Liver (tissue), 9 donors: ENCODE data around the gene EDIL3. TPM values are rescaled to one million over a fixed set of nuclear protein-coding genes. Genes with fewer than 3 reads are reported as not detected.

Experiments
- DNase-seq: peaks from one replicate; pipeline ENCODE4 v3.0.0-alpha.2; 2017; ENCODE audit warnings: low spot score
- H3K27ac ChIP-seq, 2 donors: one replicate each; pipeline ENCODE4 v1.7.0; 2013; ENCODE audit warnings: inconsistent platforms in 2 of 2, low read length in 2 of 2, control low read depth in 1 of 2, low read depth in 1 of 2, mild to moderate bottlenecking in 1 of 2
- H3K27me3 ChIP-seq, 4 donors: one replicate each; pipeline versions ENCODE4 v1.6.1 to v1.7.0; 2013; ENCODE audit warnings: low read length in 3 of 4, inconsistent platforms in 1 of 4, mild to moderate bottlenecking in 1 of 4, moderate library complexity in 1 of 4; ENCODE audit not compliant: control insufficient read depth in 4 of 4, insufficient read depth in 4 of 4
- H3K36me3 ChIP-seq, 4 donors: one replicate each; pipeline versions ENCODE4 v1.6.1 to v1.7.0; 2013; ENCODE audit warnings: low read length in 3 of 4, mild to moderate bottlenecking in 3 of 4, low read depth in 1 of 4, moderate library complexity in 1 of 4; ENCODE audit not compliant: control insufficient read depth in 4 of 4, insufficient read depth in 3 of 4
- H3K4me1 ChIP-seq, 4 donors: one replicate each; pipeline versions ENCODE4 v1.6.1 to v1.7.0; 2013; ENCODE audit warnings: low read length in 3 of 4, mild to moderate bottlenecking in 3 of 4, moderate library complexity in 1 of 4; ENCODE audit not compliant: control insufficient read depth in 4 of 4, insufficient read depth in 4 of 4
- H3K4me3 ChIP-seq, 3 donors: one replicate each; pipeline versions ENCODE4 v1.6.1 to v1.7.0; 2013; ENCODE audit warnings: low read length in 3 of 3, control low read depth in 1 of 3, low read depth in 1 of 3, mild to moderate bottlenecking in 1 of 3
- H3K9ac ChIP-seq, 2 donors: one replicate each; pipeline ENCODE4 v1.7.0; 2013; ENCODE audit warnings: low read length in 2 of 2, mild to moderate bottlenecking in 2 of 2, moderate library complexity in 2 of 2, control low read depth in 1 of 2, low read depth in 1 of 2
- H3K9me3 ChIP-seq, 4 donors: one replicate each; pipeline versions ENCODE4 v1.6.1 to v1.7.0; 2013; ENCODE audit warnings: low read length in 3 of 4; ENCODE audit not compliant: control insufficient read depth in 4 of 4
- EGR1 ChIP-seq, 2 donors: IDR thresholded peaks; 2 replicates each; pipeline ENCODE4 v1.6.1; 2016 to 2018; ENCODE audit warnings: antibody characterized with exemption in 2 of 2, low read depth in 2 of 2
- FOXA1 ChIP-seq: IDR thresholded peaks from 2 replicates; pipeline ENCODE4 v1.6.1; 2016; ENCODE audit warnings: antibody characterized with exemption
- HNF4G ChIP-seq: IDR thresholded peaks from 2 replicates; pipeline ENCODE4 v1.6.1; 2016; ENCODE audit warnings: antibody characterized with exemption
- JUND ChIP-seq, 2 donors: IDR thresholded peaks; 2 replicates each; pipeline ENCODE4 v1.6.1; 2016; ENCODE audit warnings: antibody characterized with exemption in 2 of 2
- RAD21 ChIP-seq, 2 donors: IDR thresholded peaks; 2 replicates each; pipeline ENCODE4 v1.6.1; 2016; ENCODE audit warnings: antibody characterized with exemption in 2 of 2, mild to moderate bottlenecking in 2 of 2
- RXRA ChIP-seq, 2 donors: IDR thresholded peaks; 2 replicates each; pipeline ENCODE4 v1.6.1; 2017 to 2018; ENCODE audit warnings: antibody characterized with exemption in 2 of 2, mild to moderate bottlenecking in 1 of 2
- SP1 ChIP-seq: IDR thresholded peaks from 2 replicates; pipeline ENCODE4 v1.6.1; 2018; ENCODE audit warnings: antibody characterized with exemption, mild to moderate bottlenecking
- WGBS: extraction: QIAGEN DNeasy Blood & Tissue Kit; methylation state at CpG from one replicate; pipeline ENCODE4 v1.1.7; 2013; 5-methylcytosine and 5-hydroxymethylcytosine counted together
- polyA plus RNA-seq, 2 donors: library from polyadenylated mRNA; stranded (reverse) in 1 of 2; unstranded in 1 of 2; fragments of 200-250 nt in 1 of 2; fragments of >200 nt in 1 of 2; fragmentation: Nextera tagmentation in 1 of 2; extraction: Ambion mirVana in 1 of 2; gene quantifications; one replicate each; pipeline versions ENCODE4 v1.2.1 to v1.2.3, GENCODE V29; 2013 to 2015
- total RNA-seq, 2 donors: library from RNA; depleted of rRNA; stranded (reverse); fragments of >200 nt; gene quantifications; one replicate each; pipeline ENCODE4 v1.2.3, GENCODE V29; 2014
- TF ChIP-seq, protein P1 (sequence below): IDR thresholded peaks from 2 replicates; pipeline ENCODE4 v1.6.1; 2016; ENCODE audit warnings: antibody characterized with exemption
- TF ChIP-seq, protein P2 (sequence below): IDR thresholded peaks from 2 replicates; pipeline ENCODE4 v1.6.1; 2016; ENCODE audit warnings: antibody characterized with exemption, mild to moderate bottlenecking
- donor health status: healthy.
- donor health status: healthy.
- donor health status: healthy.
- donor health status: healthy.
- donor health status: healthy.

Gene EDIL3
- total and polyA plus RNA-seq, 4 donors, result 0.33 to 12.0 (median 0.76) TPM

DNA sequence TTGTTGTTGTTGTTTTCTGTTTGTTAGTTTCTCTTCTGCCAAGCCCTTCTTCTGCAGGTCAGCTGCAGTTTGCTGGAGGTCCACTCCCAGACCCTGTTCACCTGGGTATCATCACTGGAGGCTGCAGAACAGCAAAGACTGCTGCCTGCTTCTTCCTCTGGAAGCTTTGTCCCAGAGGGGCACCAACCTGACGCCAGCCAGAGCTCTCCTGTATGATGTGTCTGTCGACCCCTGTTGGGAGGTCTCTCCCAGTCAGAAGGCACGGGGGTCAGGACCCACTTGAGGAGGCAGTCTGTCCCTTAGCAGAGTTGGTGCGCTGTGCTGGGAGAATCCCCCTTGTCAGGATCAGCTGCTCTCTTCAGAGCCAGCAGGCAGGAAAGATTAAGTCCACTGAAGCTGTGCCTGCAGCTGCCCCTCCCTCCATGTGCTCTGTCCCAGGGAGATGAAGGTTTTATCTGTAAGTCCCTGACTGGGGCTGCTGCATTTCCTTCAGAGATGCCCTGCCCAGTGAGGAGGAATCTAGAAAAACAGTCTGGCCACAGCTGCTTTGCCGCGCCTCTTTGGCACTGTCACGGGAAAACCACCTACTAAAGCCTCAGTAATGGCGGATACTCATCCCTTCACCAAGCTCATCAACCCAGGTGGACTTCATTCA lies 299.2 kb downstream of the EDIL3 start:
- no peak overlapping the region for H3K9ac ChIP-seq
- no peaks in the 10 kb centered on the region for H3K36me3 ChIP-seq
- H3K4me3 ChIP-seq, result no peak overlapping the region
- H3K27me3 ChIP-seq, result no peaks in the 10 kb centered on the region
- no peak for TF ChIP-seq FOXA1
- TF ChIP-seq JUND (IDR thresholded peaks at IDR 0.05), result no peak
- no peak for TF ChIP-seq RXRA (IDR thresholded peaks at IDR 0.05)
- no peaks in the 10 kb centered on the region for H3K9me3 ChIP-seq
- H3K27ac ChIP-seq, result no peak overlapping the region
- no peaks in the 10 kb centered on the region for H3K4me1 ChIP-seq
- 81% methylated on average over 8 of the region's 8 CpGs for WGBS
- DNase-seq, result peak; percentile 39

DNA sequence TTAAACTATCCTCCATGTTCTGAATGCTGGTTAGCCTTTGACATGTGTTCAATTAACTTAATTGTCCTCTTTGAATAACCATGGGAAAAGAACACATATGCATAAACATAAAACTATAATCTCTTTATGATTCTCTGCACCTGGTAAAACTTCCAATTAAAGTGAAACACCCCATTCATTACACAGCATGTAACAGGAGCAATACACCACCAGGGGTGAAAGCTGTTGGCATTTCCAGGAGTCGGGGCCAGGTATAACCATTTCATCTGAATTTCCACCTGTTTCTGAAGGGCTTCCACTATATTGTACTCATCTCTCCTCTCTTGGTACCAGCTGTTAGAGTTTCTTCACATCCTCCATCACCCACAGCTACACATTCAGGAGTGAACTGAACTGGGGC lies 303.8 kb downstream of the EDIL3 start:
- H3K36me3 ChIP-seq, result no peaks in the 10 kb centered on the region
- H3K27ac ChIP-seq, result no peak overlapping the region
- no peaks in the 10 kb centered on the region for H3K9me3 ChIP-seq
- no peaks in the 10 kb centered on the region for H3K27me3 ChIP-seq
- WGBS, result 81% methylated on average over 1 of the region's 1 CpG
- DNase-seq, result no peak
- no peaks in the 10 kb centered on the region for H3K4me1 ChIP-seq
- no peak overlapping the region for H3K4me3 ChIP-seq
- TF ChIP-seq FOXA1 (no peak), HNF4G (no peak), JUND (IDR thresholded peaks at IDR 0.05) (no peak), SP1 (no peak), RXRA (IDR thresholded peaks at IDR 0.05) (no peak)
- TF ChIP-seq, protein P1, sequence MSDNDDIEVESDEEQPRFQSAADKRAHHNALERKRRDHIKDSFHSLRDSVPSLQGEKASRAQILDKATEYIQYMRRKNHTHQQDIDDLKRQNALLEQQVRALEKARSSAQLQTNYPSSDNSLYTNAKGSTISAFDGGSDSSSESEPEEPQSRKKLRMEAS, result no peak
- TF ChIP-seq, protein P2, sequence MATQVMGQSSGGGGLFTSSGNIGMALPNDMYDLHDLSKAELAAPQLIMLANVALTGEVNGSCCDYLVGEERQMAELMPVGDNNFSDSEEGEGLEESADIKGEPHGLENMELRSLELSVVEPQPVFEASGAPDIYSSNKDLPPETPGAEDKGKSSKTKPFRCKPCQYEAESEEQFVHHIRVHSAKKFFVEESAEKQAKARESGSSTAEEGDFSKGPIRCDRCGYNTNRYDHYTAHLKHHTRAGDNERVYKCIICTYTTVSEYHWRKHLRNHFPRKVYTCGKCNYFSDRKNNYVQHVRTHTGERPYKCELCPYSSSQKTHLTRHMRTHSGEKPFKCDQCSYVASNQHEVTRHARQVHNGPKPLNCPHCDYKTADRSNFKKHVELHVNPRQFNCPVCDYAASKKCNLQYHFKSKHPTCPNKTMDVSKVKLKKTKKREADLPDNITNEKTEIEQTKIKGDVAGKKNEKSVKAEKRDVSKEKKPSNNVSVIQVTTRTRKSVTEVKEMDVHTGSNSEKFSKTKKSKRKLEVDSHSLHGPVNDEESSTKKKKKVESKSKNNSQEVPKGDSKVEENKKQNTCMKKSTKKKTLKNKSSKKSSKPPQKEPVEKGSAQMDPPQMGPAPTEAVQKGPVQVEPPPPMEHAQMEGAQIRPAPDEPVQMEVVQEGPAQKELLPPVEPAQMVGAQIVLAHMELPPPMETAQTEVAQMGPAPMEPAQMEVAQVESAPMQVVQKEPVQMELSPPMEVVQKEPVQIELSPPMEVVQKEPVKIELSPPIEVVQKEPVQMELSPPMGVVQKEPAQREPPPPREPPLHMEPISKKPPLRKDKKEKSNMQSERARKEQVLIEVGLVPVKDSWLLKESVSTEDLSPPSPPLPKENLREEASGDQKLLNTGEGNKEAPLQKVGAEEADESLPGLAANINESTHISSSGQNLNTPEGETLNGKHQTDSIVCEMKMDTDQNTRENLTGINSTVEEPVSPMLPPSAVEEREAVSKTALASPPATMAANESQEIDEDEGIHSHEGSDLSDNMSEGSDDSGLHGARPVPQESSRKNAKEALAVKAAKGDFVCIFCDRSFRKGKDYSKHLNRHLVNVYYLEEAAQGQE, result no peak
- no peak overlapping the region for H3K9ac ChIP-seq

DNA sequence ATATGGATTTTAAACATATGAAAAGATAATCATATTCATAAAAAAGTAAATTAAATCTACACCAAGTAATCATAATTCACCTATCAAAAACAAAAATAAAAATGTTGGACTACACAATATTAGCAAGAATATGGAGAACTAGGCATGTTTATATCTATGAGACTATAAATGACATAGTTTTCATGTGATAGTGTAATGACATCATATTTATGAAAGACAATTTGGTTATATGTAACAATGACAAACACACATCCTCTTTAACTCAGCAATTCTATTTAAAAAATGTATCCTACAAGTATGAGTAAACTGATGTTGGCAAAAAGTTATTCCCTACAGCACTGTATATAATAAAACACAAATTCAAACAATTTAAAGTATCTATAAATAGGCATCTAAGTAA lies 312.3 kb downstream of the EDIL3 start:
- Histone ChIP-seq H3K9ac (no peak overlapping the region), H3K36me3 (no peaks in the 10 kb centered on the region), H3K27me3 (no peaks in the 10 kb centered on the region), H3K4me1 (no peaks in the 10 kb centered on the region), H3K4me3 (no peak overlapping the region), H3K27ac (no peak overlapping the region), H3K9me3 (no peaks in the 10 kb centered on the region)
- no peak for TF ChIP-seq RAD21 (IDR thresholded peaks at IDR 0.05)
- TF ChIP-seq, protein P2, result no peak
- TF ChIP-seq JUND (IDR thresholded peaks at IDR 0.05), result no peak
- TF ChIP-seq EGR1 (IDR thresholded peaks at IDR 0.05; ENCODE audit: low read depth in 2 of 2), result no peak
- no peak for DNase-seq
